ENCODE measurements around the gene IGF2.

The IGF2 gene

GRCh38 chr11:2122907-2123627, 16.1 kb downstream of the IGF2 start:
- DNase-seq (ENCODE audit: low spot score), result no peak

- no peak for DNase-seq (ENCODE audit: low spot score)
Observed at GRCh38 chr11:2122222-2122906, 16.8 kb downstream of the IGF2 start.

- DNase-seq (ENCODE audit: low spot score), result no peak
Observed at GRCh38 chr11:2121227-2122130, 17.7 kb downstream of the IGF2 start.

GRCh38 chr11:2120359-2121100, 18.7 kb downstream of the IGF2 start:
- DNase-seq (ENCODE audit: low spot score), result no peak

DNA sequence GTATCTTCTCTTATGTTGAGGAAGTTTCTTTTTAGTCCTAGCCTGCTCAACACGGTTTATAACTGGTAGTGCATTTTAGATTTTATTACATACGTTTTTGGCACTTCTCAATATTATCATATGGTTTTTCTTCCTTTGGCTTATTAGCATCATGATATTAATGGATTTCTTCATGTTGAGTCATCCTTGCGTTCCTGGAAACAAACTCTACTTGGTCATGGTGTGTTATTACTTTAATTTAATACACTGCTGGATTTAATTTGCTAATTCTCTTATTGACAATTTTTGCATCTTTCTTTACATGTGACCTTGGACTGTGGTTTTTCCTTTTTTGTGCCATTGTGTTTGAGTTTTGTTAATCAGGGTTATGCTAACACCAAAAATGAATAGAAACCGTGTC, 20.5 kb downstream of the IGF2 start:
- no peak for DNase-seq (ENCODE audit: low spot score)

DNA sequence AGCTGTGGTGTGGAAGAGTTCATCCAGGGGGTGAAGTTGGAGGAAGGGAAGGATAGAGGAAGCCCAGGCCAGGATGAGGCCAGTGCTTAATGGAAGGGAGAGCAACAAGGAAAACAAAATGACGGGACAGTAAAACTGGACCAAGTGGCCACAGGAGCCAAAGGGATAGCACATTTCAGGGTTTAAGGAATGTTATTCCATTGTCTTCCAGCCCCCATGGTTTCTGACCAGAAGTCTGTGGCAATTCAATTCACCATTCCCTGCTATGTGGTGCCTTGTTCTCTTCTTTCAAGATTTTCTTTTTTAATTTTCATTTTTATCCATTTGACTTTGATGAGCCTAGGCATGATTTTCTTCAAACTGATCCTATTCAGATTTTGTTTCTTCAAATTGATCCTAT, 22.5 kb downstream of the IGF2 start:
- no peak for DNase-seq (ENCODE audit: low spot score)

GRCh38 chr11:2115308-2115707, 23.9 kb downstream of the IGF2 start:
- DNase-seq (ENCODE audit: low spot score), result no peak

DNA sequence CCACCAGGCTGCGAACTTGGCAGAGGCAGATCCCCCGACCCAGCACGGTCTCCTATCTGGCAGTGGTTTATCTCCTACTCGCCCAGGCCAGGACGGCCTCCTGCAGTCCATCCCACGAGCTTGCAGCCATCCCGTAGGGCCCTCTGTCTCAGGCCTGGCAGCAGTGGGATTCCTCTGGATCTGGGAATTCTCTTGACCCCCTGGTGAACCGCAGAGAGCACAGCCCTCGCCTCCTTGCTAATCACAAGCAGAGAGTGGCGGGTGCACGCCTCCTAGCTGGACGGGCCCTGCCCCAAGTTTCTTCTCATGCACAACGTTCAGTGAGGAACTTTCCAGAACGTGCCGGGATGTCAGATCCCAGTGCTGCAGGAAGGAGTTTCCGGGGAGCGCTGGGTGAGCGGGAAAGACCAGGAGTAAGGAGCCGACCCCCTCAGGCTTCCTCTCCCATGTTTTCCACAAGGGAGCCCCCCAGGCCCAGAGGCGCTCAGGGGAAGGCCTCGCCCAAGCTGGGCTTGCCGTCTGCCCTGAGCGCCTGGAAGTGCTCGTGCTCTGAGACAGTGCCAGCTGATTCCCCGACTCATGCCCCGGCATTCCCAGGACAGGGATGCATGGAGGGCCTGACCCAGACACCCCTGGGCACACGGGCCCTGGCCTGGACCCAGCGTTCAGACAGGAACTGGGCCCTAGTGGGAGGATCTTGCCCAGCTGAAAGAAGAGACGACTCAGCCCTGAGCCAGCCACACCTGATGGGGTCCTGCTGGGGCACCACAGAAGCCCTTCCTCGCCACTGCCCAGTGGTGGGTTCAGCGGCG, 24.6 kb downstream of the IGF2 start:
- no peak for DNase-seq (ENCODE audit: low spot score)

GRCh38 chr11:2113776-2114175, 25.4 kb downstream of the IGF2 start:
- no peak for DNase-seq (ENCODE audit: low spot score)

DNA sequence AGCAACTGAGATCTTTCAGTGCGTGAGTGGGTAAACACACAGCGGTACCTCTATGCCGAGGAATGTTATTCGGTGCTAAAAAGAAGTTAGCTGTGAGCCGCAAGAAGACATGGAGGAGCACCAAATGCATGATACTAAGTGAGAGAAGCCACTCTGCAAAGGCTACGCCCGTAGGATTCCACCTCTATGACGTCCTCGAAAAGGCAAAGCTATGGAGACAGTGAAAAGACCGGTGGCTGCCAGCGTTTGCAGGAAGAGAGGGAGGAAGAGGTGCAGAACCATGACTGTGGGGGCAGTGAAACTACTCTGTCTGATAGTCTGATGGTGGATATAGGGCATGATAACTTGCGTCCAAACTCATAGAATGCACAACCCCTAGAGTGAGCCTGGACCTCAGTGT, 28.7 kb downstream of the IGF2 start:
- DNase-seq (ENCODE audit: low spot score), result no peak

GRCh38 chr11:2109541-2110019, 29.6 kb downstream of the IGF2 start:
- DNase-seq (ENCODE audit: low spot score), result no peak

DNA sequence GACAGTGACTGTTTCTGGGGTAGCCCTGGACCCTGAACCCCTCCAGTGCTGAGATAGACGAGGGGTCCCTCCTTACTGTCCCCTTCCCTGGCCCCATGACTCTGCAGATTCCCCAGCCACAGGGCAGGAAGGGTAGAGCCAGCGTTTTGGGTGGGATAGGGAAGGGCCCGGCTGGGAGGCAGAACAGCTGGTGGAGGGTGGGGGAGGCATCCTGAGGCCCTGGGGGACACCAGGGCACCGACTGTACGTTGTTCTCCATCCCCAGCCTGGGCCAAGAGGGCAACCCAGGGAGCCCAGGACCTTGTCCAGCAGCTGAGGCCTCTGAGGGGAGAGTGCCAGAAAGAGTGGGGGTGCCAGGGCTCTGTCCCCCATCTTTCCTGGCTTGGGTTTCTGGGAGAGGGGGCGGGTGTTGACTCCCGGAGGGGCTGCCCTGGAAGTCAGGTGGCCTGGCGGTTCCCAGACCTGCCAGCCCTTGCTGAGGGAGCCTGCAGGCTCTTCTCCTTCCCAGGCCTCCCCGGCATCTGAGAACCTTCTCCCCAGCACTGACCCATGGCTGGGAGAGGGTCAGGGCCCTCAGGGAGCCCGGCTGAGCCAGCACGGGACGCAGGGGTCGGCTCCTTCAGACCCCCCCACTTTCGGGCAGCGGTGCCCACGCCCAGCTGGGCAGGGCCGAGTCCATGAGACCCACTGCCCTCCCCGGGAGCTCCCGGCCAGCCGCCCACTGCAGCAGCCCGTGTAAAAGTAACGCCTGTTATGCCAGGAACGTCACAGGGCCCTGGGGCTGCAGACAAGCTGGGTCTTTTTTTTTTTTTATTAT, 30.3 kb downstream of the IGF2 start:
- no peak for DNase-seq (ENCODE audit: low spot score)

DNA sequence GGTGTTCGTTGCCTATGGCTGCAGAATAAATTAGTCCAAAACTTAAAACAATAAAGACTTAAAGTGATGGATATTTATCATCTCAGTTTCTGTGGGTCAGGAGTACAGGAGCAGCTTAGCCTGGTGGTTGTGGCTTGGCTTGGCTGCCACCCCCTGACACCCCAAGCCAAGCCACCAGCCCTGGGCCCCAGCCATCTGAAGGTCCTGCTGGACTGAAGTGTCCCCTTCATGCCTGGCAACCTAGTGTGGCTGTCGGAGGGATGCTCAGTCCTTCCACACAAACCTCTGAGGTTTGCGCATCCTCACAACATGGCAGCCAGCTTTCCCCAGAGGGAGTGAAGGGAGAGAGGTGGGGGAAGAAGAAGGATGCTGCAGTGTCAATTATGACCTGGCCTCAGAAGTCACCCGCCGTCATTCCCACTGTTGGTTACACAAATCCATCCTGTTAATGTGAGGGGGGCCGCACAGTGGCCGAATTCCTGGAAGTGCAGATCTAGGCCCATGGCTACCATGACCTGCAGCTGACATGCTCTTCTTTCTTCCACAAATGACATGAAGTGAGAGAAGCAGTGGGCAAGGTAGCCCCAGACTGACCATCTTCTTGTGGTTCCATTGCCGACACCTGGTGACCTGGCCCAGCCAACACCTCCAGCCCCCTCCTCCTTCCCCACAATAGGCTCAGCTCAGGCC, 31.1 kb downstream of the IGF2 start:
- DNase-seq (ENCODE audit: low spot score), result no peak

DNA sequence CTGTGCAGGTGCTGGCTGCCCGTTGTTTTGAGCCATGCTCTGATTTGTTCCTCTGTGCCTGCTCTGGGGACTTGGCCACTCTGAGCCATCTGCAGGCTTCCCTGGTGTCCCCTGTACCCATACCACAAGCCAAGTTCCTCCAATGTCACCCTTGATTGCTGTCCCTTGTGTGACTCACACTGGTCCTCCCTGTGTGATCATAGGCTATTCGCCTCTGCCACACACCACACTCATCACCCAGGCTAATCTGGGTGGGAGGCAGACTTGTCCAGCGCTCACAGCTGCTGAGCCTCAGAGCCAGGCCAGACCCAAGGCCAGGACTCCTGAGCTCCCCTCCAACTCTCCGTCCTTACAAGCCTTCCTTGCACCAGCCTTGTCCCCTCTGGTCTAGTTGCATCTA, 31.7 kb downstream of the IGF2 start:
- no peak for DNase-seq (ENCODE audit: low spot score)

DNA sequence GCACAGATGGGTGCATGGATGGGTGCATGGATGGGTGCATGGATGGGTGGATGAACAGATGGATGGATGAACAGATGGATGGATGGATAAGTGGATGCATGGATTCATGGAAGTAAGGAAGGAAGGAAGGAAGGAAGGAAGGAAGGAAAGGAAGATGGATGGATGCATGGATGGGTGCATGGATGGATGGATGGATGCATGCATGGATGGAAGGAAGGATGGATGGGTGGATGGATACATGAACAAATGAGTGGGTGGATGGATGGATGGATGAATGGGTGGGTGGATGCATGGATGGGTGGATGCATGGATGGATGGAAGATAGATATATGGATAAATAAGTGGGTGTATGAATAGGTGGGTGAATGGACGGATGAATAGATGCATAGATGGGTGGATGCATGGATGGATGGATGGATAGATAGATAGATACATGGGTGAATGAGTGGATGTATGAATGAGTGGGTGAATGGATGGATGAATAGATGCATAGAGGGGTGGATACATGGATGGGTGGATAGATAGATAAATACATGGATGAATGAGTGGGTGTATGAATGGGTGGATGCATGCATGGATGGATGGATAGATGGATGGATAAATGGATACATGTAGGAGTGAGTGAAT, 32.5 kb downstream of the IGF2 start:
- DNase-seq (ENCODE audit: low spot score), result no peak

DNA sequence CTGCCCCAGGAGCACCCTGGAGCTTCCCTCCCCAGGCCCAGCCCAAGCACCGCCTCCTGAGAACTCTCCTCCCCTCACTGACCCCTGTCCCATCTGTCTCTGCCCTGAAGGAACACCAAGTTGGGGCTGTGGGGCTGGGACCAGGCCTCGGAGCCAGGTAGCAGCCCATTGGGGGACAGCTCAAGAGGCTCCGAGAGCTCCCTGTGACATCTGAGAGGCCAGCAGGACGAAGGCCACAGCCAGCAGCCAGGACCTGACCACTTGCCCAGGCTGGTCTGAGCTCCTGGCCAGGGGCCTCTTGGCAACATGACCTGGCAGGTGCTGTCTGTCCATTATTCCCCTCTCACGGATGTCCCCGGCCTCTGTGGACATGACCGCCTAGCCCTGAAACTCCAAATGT, 33.7 kb downstream of the IGF2 start:
- no peak for DNase-seq (ENCODE audit: low spot score)

DNA sequence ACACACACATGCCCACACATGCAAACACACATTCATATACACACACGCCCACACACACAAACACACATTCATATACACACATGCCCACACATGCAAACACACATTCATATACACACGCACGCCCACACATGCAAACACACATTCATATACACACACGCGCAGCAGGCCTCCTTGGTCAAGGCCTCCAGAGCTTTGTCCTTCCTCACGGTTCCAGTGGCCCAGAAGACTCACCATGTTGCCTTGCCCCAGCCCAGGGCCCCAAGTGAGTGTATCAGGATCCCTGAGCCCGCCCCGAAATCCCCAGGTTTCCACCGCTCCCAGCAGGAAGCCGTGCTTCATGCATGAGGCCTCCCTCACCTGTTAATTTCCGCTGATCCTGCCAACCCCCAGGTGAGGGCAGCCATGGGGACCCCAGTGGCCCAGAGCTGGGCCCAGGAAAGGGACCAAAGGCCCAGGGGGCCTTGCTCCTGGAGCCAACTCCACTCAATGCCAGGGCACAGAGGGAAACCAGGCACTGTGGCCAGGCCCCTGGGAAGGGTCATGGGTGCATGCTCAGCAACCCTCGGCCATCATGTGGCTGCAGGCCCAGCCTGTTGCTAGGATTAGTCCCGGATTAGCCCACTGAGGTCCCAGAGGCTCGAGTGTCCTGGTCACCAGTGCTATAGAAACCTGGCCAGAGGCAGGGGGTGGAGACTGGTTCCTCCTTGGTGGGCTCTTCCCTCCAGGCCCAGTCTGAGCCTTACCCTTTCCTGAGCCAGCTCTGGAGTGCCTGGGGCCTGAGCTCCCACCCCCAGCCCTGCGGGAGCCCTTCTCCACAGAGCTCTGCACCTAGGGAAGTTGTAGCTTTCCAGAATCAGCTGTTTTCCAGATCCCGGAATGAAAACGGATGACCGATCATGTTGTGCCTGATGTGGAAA, 34.4 kb downstream of the IGF2 start:
- no peak for DNase-seq (ENCODE audit: low spot score)

Measured in hematopoietic multipotent progenitor cell treated with erythropoietin and hydrocortisone succinate and interleukin-3 and kit ligand, for 17 days (in vitro differentiated cells).